Measurements from ENCODE around the gene PARD3B. TPM values are rescaled to one million over a fixed set of nuclear protein-coding genes. Genes with fewer than 3 reads are reported as not detected.
A peak's percentile ranks its signal among the peaks of the same experiment; 100 is the strongest.

PARD3B gene
- total RNA-seq, 1 donor from 2014 or later, result 1.6 TPM

DNA sequence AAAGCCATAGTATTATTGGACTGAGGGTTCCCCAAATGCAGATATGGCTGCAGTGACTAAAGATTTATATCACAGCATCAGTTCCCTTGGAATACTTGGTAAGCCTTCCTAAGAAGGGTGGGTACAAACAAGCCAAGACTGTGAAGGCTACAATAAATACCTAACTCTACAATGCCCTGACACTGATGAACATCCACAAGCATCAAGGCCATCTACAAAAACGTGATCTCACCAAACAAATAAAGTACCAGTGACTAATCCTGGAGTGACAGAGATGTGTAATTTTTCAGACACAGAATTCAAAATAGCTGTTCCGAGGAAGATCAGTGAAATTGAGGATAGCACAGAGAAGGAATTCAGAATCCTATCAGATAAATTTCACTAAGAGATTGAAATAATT is 254.5 kb downstream of the PARD3B start:
- Histone ChIP-seq H3K4me3 (ENCODE audit: low read depth, low read length) (no peak overlapping the region), H3K36me3 (ENCODE audit: control insufficient read depth, insufficient read depth, low read length) (no peaks in the 10 kb centered on the region), H3K27me3 (ENCODE audit: control insufficient read depth, insufficient read depth, low read length) (no peaks in the 10 kb centered on the region)
- DNase-seq (ENCODE audit: low read depth) (no peak), FAIRE-seq (no peak)
- TF ChIP-seq, protein P1, sequence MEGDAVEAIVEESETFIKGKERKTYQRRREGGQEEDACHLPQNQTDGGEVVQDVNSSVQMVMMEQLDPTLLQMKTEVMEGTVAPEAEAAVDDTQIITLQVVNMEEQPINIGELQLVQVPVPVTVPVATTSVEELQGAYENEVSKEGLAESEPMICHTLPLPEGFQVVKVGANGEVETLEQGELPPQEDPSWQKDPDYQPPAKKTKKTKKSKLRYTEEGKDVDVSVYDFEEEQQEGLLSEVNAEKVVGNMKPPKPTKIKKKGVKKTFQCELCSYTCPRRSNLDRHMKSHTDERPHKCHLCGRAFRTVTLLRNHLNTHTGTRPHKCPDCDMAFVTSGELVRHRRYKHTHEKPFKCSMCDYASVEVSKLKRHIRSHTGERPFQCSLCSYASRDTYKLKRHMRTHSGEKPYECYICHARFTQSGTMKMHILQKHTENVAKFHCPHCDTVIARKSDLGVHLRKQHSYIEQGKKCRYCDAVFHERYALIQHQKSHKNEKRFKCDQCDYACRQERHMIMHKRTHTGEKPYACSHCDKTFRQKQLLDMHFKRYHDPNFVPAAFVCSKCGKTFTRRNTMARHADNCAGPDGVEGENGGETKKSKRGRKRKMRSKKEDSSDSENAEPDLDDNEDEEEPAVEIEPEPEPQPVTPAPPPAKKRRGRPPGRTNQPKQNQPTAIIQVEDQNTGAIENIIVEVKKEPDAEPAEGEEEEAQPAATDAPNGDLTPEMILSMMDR (IDR thresholded peaks at IDR 0.05; ENCODE audit: insufficient read depth, low read length, severe bottlenecking), result no peak

- TF ChIP-seq, protein P1 (IDR thresholded peaks at IDR 0.05; ENCODE audit: insufficient read depth, low read length, severe bottlenecking), result no peak
- Histone ChIP-seq H3K4me3 (ENCODE audit: low read depth, low read length) (no peak overlapping the region), H3K27me3 (ENCODE audit: control insufficient read depth, insufficient read depth, low read length) (no peaks in the 10 kb centered on the region), H3K36me3 (ENCODE audit: control insufficient read depth, insufficient read depth, low read length) (no peaks in the 10 kb centered on the region)
- DNase-seq (ENCODE audit: low read depth), result no peak
- FAIRE-seq, result no peak
These were observed 263.2 kb downstream of the PARD3B start for GRCh38 chr2:204808494-204808893.

GRCh38 chr2:204824751-204825453 is 279.6 kb downstream of the PARD3B start:
- no peaks in the 10 kb centered on the region for H3K27me3 ChIP-seq (ENCODE audit: control insufficient read depth, insufficient read depth, low read length)
- H3K4me3 ChIP-seq (ENCODE audit: low read depth, low read length), result no peak overlapping the region
- no peak for FAIRE-seq
- TF ChIP-seq, protein P1 (IDR thresholded peaks at IDR 0.05; ENCODE audit: insufficient read depth, low read length, severe bottlenecking), result no peak
- no peaks in the 10 kb centered on the region for H3K36me3 ChIP-seq (ENCODE audit: control insufficient read depth, insufficient read depth, low read length)
- peak; percentile 23 for DNase-seq (ENCODE audit: low read depth)

DNA sequence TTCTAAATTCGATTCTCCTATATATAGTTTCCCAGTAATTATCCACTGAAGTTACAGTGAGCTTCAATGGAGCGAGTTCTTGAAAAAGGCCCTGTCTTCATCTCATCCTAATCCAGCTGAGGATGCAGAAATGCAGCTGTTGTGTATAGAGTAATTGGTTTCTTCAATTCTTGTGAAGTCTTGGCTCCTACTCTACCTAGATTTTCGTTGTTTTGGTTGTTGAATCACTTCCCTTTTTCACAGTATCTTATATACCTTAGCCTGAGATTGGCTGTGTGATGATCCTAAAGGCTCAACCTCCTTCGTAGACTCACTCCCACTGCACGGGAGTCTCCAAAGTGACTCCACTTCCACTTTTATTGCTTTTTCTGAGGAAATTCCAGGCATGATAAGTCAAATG is 280.4 kb downstream of the PARD3B start:
- TF ChIP-seq, protein P1 (IDR thresholded peaks at IDR 0.05; ENCODE audit: insufficient read depth, low read length, severe bottlenecking), result no peak
- DNase-seq (ENCODE audit: low read depth) (no peak), FAIRE-seq (no peak)
- H3K36me3 ChIP-seq (ENCODE audit: control insufficient read depth, insufficient read depth, low read length), result no peaks in the 10 kb centered on the region
- H3K27me3 ChIP-seq (ENCODE audit: control insufficient read depth, insufficient read depth, low read length), result no peaks in the 10 kb centered on the region
- H3K4me3 ChIP-seq (ENCODE audit: low read depth, low read length), result no peak overlapping the region

DNA sequence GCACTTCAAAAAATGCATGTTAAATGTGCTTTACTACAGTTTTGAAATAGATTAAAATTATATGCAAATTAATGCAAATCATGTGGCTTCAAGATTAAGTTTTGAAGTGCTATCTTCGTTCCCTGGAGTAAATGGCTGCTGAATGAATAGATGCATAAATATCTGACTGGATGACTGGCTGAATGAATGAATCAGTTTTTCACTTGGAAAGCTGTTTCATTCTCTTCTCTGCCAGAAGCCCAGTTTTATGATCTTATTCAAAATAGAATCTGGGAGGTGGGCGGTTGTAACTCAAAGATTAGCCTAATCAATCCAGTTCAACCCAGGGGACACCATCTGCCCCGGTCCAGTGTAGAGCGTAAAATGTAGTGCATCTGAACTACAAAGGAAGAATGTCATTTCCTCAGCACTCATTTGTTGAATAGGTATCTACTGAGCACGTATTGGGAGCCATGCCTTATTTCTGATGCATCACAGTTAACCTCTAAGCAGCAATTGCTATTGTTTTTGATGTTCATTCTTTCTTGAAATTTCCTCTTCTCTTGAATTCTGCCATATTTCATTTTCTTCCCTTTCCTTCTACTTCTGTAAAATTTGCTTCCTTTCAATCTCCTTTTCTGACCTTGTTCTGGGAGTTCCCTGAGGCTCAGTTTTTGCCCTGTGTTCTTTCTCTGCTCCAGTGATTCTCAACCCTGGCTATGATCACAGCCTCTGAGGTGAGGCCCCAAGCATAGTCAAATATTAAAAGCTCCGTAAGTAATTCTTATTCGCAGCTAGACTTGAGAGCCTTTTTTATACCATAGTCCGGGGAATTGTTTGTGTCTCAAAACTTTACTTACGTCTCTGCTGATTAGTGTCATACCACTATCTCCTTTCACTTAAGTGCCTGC is 282.7 kb downstream of the PARD3B start:
- TF ChIP-seq, protein P1 (IDR thresholded peaks at IDR 0.05; ENCODE audit: insufficient read depth, low read length, severe bottlenecking), result no peak
- no peak overlapping the region for H3K4me3 ChIP-seq (ENCODE audit: low read depth, low read length)
- H3K36me3 ChIP-seq (ENCODE audit: control insufficient read depth, insufficient read depth, low read length), result no peaks in the 10 kb centered on the region
- no peak for FAIRE-seq
- no peaks in the 10 kb centered on the region for H3K27me3 ChIP-seq (ENCODE audit: control insufficient read depth, insufficient read depth, low read length)
- no peak for DNase-seq (ENCODE audit: low read depth)

Data from bronchial epithelial cell (primary cell).